GM12801 (cell line): Measurements from ENCODE around the gene KRTAP10-6.
"Not testable (repeated sequence)": the region's sequence is repeated elsewhere in the genome, so short reads cannot be mapped to it uniquely, and the experiment has no call there.

Experiments
- TF ChIP-seq, protein P1 (sequence below): IDR thresholded peaks from one replicate; pipeline ENCODE4 v1.5.1; 2011; ENCODE audit warnings: control low read depth; ENCODE audit not compliant: insufficient read length; ENCODE audit errors: extremely low read depth

KRTAP10-6 gene

DNA sequence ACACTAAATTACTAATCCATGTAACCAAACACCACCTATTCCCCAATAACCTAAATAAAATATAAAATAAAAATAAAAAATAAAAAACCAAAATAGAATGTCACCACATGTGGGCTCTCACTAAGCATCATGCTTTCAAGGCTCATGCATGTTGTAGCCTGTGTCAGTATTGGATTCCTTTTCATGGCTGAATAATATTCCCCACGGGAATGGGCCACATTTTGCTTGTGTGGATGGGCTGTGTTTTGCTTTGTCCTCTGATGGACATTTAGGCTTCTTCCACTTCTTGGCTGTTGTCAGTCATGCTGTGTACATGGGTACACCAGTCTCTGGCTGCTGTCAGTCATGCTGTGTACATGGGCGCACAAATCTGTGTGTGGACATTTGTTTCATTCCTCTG, 3.2 kb downstream of the KRTAP10-6 start:
- TF ChIP-seq, protein P1, sequence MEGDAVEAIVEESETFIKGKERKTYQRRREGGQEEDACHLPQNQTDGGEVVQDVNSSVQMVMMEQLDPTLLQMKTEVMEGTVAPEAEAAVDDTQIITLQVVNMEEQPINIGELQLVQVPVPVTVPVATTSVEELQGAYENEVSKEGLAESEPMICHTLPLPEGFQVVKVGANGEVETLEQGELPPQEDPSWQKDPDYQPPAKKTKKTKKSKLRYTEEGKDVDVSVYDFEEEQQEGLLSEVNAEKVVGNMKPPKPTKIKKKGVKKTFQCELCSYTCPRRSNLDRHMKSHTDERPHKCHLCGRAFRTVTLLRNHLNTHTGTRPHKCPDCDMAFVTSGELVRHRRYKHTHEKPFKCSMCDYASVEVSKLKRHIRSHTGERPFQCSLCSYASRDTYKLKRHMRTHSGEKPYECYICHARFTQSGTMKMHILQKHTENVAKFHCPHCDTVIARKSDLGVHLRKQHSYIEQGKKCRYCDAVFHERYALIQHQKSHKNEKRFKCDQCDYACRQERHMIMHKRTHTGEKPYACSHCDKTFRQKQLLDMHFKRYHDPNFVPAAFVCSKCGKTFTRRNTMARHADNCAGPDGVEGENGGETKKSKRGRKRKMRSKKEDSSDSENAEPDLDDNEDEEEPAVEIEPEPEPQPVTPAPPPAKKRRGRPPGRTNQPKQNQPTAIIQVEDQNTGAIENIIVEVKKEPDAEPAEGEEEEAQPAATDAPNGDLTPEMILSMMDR: no peak

GRCh38 chr21:44585892-44586291, 6.4 kb downstream of the KRTAP10-6 start:
- TF ChIP-seq, protein P1: no peak

- TF ChIP-seq, protein P1: no peak
Measured at GRCh38 chr21:44583800-44584147, 8.5 kb downstream of the KRTAP10-6 start.

GRCh38 chr21:44583089-44583799, 9.1 kb downstream of the KRTAP10-6 start:
- TF ChIP-seq, protein P1: no peak

GRCh38 chr21:44582055-44582454, 10.2 kb downstream of the KRTAP10-6 start:
- TF ChIP-seq, protein P1: no peak

DNA sequence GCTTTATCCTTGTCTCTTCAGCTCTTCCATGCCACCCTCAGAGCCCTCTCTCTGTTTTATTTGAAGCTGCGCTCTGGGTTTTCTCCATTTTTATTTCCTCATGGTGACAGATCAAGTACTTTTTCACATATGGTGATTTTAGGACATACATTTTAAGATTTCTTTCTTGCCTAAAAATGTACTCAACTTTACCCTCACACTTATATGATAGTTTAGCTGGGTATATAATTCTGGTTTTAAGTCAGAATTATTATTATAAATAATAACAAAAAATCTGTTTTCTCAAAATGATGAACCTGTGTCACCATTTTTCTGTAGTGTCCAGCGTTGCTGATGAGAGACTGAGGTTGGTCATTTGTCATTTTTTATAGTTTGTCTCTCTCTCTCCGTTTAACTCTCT, 11.1 kb downstream of the KRTAP10-6 start:
- TF ChIP-seq, protein P1: no peak

DNA sequence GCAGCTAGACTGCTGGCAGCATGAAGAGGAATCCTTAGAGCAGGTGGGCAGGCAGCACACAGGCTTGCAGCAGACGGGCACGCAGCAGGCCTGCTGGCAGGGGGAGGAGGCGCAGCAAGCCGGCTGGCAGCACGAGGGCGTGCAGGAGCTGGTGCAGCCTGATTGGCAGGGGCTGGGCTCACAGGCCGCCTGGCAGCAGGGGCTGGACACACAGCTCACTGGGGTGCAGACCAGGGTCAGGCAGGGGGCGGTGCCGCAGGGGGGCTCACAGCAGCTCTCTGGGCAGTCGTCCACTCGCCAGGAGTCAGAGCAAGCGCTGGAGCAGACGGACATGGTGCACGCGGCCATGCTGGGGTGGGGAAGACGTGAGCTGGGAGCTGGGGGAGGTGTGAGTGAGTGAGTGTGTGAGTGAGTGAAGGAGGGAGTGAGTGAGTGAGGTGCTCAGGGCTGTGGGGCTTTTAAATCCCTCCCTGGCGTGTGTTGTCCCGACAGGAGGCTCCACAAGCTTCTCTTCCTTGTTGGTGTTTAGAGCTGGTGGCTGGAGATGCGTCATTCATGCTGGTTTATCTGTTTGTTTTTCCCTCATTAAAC, 12.0 kb downstream of the KRTAP10-6 start, which contains the start of gene KRTAP10-5:
Gene KRTAP10-5, minus strand, starts transcription at position 374 of the 591 bp plus-strand sequence. Its CDS starts 26 bp downstream, at position 348.
- TF ChIP-seq, protein P1: not testable (repeated sequence)

- TF ChIP-seq, protein P1: no peak
Measured at GRCh38 chr21:44579833-44580144, 12.5 kb downstream of the KRTAP10-6 start.
